HFFc6 (cell line): ENCODE data around the gene PIGK. TPM values are rescaled to one million over a fixed set of nuclear protein-coding genes. Genes with fewer than 3 reads are reported as not detected.

ENCODE experiments used
- DNase-seq: peaks from one replicate; pipeline ENCODE4 v3.0.0-alpha.2; 2018
- H3K27ac Mint-ChIP-seq: 2 replicates; pipeline ENCODE4 v1.8.0; 2020; ENCODE audit warnings: mild to moderate bottlenecking, mixed read lengths
- H3K27me3 Mint-ChIP-seq: 2 replicates; pipeline ENCODE4 v1.8.0; 2021; ENCODE audit warnings: mild to moderate bottlenecking, moderate library complexity, mixed read lengths; ENCODE audit not compliant: insufficient read depth
- H3K36me3 Mint-ChIP-seq: 2 replicates; pipeline ENCODE4 v1.8.0; 2021; ENCODE audit warnings: low read depth, mixed read lengths
- H3K4me1 Mint-ChIP-seq: 2 replicates; pipeline ENCODE4 v1.8.0; 2020; ENCODE audit warnings: low read depth, mixed read lengths
- H3K4me3 Mint-ChIP-seq: 2 replicates; pipeline ENCODE4 v1.8.0; 2020; ENCODE audit warnings: mild to moderate bottlenecking, moderate library complexity, mixed read lengths
- H3K9me3 Mint-ChIP-seq: 2 replicates; pipeline ENCODE4 v1.8.0; 2020; ENCODE audit warnings: mild to moderate bottlenecking, mixed read lengths
- total RNA-seq, 6 experiments: library from RNA; stranded (reverse); fragmentation: NEBNext Ultra II Directional; extraction: Animal tissue kit (Norgen Biotek cat#: 25700); gene quantifications; 2 replicates in 1 of 6; 3 replicates in 5 of 6; pipeline ENCODE4 v1.2.3, GENCODE V29; 2021
- TF ChIP-seq, protein P1 (sequence below): fragments of 200-600 bp; sonication (generic); IDR thresholded peaks from 2 replicates; pipeline ENCODE4 v1.5.0; 2021; ENCODE audit warnings: antibody characterized with exemption, mild to moderate bottlenecking

The PIGK gene
- total RNA-seq, 6 experiments from 2014 or later, result 55.4 to 77.9 (median 65.5) TPM

DNA sequence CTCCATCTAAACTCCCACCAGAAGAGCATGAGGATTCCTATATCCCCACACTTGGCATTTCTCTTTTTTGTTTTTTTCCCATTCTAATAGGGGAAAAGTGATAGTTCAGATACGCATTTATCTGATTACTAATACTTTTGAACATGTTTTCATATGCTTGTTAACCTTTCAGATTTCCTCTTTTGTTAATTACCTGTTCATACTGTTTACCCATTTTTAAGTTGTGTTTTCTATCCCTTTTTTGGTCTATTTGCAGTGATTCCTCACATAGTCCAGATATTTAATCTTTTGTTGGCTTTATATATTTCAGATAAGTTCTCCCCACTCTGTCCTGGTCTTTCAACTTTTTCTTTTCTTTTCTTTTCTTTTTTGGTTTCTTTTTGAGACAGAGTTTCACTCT, 13.6 kb upstream of the PIGK start:
- Mint-ChIP-seq H3K27me3 (no peaks in the 10 kb centered on the region), H3K36me3 (no peaks in the 10 kb centered on the region), H3K4me3 (no peak overlapping the region), H3K27ac (no peak overlapping the region), H3K4me1 (peaks cover 17% of the 10 kb centered on the region), H3K9me3 (no peaks in the 10 kb centered on the region)
- no peak for DNase-seq
- TF ChIP-seq, protein P1, sequence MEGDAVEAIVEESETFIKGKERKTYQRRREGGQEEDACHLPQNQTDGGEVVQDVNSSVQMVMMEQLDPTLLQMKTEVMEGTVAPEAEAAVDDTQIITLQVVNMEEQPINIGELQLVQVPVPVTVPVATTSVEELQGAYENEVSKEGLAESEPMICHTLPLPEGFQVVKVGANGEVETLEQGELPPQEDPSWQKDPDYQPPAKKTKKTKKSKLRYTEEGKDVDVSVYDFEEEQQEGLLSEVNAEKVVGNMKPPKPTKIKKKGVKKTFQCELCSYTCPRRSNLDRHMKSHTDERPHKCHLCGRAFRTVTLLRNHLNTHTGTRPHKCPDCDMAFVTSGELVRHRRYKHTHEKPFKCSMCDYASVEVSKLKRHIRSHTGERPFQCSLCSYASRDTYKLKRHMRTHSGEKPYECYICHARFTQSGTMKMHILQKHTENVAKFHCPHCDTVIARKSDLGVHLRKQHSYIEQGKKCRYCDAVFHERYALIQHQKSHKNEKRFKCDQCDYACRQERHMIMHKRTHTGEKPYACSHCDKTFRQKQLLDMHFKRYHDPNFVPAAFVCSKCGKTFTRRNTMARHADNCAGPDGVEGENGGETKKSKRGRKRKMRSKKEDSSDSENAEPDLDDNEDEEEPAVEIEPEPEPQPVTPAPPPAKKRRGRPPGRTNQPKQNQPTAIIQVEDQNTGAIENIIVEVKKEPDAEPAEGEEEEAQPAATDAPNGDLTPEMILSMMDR, result no peak

DNA sequence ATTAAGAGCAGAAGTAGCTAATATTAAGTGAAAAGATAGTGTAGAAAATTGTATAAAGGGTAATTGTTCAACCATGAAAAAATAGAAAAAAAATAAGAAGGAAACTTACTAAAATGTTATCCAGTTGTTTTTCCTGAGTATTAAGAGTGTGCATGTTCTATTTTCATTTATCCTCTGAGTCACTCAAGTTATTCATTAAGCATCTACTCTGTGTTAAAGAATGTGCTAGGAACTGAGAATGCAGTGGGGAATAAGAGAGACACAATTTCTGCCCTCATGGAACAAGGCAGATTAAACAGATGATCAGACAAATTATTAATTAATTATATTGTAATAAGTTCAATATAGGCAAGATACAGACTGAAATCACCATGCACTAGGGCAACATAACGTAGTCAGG, 10.8 kb upstream of the PIGK start:
- peaks cover 17% of the 10 kb centered on the region for H3K4me1 Mint-ChIP-seq
- TF ChIP-seq, protein P1, result no peak
- no peak for DNase-seq
- H3K27me3 Mint-ChIP-seq, result no peaks in the 10 kb centered on the region
- H3K9me3 Mint-ChIP-seq, result no peaks in the 10 kb centered on the region
- no peaks in the 10 kb centered on the region for H3K36me3 Mint-ChIP-seq
- H3K4me3 Mint-ChIP-seq, result no peak overlapping the region
- no peak overlapping the region for H3K27ac Mint-ChIP-seq

DNA sequence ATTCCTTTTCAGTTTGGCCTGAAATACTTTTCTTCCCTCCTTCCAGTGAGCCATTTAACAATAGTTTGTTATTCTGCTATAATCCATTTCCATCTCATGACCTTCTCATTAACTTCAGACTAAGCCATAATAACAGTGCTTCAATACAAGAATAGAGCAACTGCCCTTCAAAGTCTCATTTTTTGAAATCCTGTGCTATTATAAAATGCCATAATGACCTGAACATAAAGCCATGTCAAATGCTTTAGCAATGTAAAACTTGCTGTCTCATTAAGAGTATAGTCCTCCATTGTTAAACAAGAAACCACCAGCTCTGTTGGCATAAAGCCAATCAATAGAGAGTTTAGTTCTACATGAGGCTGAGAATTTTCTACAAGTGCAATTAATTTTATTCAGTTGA, 9.6 kb upstream of the PIGK start:
- TF ChIP-seq, protein P1, result no peak

DNA sequence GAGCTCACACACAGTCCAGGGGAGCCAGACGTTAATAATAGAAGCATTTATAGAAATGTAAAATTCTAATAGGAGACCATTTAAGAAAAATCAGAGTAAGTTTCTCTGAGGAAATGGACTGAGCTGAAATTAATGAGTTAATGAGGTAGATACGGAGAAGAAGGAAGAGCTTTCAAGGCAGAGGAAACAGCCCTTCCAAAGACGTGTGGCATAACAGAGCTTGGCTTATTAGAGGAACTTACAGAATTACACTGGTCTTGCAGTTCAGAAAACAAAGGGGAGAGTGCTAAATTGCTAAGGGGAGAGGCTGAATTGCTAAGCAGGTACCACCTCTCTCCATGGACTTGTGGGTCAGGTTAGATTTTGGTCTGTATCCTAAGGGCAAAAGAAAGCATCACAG, 8.2 kb upstream of the PIGK start:
- TF ChIP-seq, protein P1, result no peak

More for the DNA sequence above, 9.6 kb upstream of the PIGK start:
- Mint-ChIP-seq H3K4me3 (no peak overlapping the region), H3K4me1 (peaks cover 17% of the 10 kb centered on the region), H3K27me3 (no peaks in the 10 kb centered on the region), H3K27ac (no peak overlapping the region), H3K9me3 (no peaks in the 10 kb centered on the region), H3K36me3 (no peaks in the 10 kb centered on the region)
- no peak for DNase-seq

DNA sequence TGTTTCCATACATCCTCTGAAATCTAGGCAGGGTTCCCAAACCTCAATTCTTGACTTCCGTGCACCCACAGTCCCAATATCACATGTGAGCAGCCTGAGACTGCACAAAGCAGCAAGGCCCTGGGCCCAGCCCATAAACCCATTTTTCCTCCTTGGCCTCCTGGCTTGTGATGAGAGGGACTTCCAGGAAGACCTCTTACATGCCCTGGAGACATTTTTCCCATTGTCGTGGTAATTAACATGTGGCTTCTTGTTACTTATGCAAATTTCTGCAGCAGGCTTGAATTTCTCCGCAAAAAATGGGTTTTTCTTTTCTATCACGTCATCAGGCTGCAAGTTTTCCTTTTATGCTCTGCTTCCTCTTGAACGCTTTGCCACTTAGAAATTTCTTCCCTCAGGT, 3.3 kb upstream of the PIGK start:
- TF ChIP-seq, protein P1, result no peak
- Mint-ChIP-seq H3K9me3 (no peaks in the 10 kb centered on the region), H3K27me3 (no peaks in the 10 kb centered on the region), H3K27ac (no peak overlapping the region), H3K36me3 (peaks cover 21% of the 10 kb centered on the region), H3K4me3 (no peak overlapping the region), H3K4me1 (peaks cover 21% of the 10 kb centered on the region)
- no peak for DNase-seq

More for the DNA sequence above, 8.2 kb upstream of the PIGK start:
- no peak for DNase-seq
- no peak overlapping the region for H3K4me3 Mint-ChIP-seq
- H3K4me1 Mint-ChIP-seq, result peaks cover 17% of the 10 kb centered on the region
- no peak overlapping the region for H3K27ac Mint-ChIP-seq
- no peaks in the 10 kb centered on the region for H3K9me3 Mint-ChIP-seq
- H3K27me3 Mint-ChIP-seq, result no peaks in the 10 kb centered on the region
- H3K36me3 Mint-ChIP-seq, result peaks cover 6% of the 10 kb centered on the region; the same call in 1 of the 2 replicates
